Measurements from ENCODE around the gene JAML.

- no peak for TF ChIP-seq YY1 (IDR thresholded peaks at IDR 0.05; ENCODE audit: insufficient read depth, insufficient read length)
- TF ChIP-seq ZNF274 (IDR thresholded peaks at IDR 0.05; ENCODE audit: low read depth, low read length) = no peak
- no peak for TF ChIP-seq SUZ12 (IDR thresholded peaks at IDR 0.05; ENCODE audit: extremely low read depth, insufficient read depth, insufficient read length)
Observed at GRCh38 chr11:118231461-118231860, 6.7 kb upstream of the JAML start.
